Measurements from ENCODE around the gene MAGI1. TPM values are rescaled to one million over a fixed set of nuclear protein-coding genes. Genes with fewer than 3 reads are reported as not detected.

The MAGI1 gene
- total RNA-seq, 1 experiment from 2014 or later: 38.6 TPM

GRCh38 chr3:65857327-65857726 lies 181.4 kb downstream of the MAGI1 start:
- ChIA-PET POLR2A (no interaction called here), RAD21 (ENCODE audit: low non-redundant PET in 1 of 2, low total read pairs in 2 of 2, uncharacterized antibody in 2 of 2, unreplicated experiment in 2 of 2) (no interaction called here), CTCF (no interaction called here)
- Histone ChIP-seq H3K4me3 (replicated peaks in 1 of 2; ENCODE audit: low read depth in 1 of 2, low read length in 2 of 2) (no peak overlapping the region), H3K4me2 (ENCODE audit: low read length) (no peak overlapping the region), H3K27me3 (ENCODE audit: insufficient read depth, low read length) (no peaks in the 10 kb centered on the region), H3K79me2 (ENCODE audit: insufficient read depth, low read length) (no peaks in the 10 kb centered on the region), H4K20me1 (ENCODE audit: insufficient read depth) (no peaks in the 10 kb centered on the region), H3K36me3 (ENCODE audit: control insufficient read depth in 1 of 2, insufficient read depth in 2 of 2, low read length in 2 of 2) (no peaks in the 10 kb centered on the region), H2AFZ (ENCODE audit: low read depth, low read length, poor library complexity, severe bottlenecking) (no peak overlapping the region), H3K9me2 (ENCODE audit: insufficient read depth) (no peaks in the 10 kb centered on the region), H3K27ac (ENCODE audit: low read depth, low read length) (no peak overlapping the region), H3K4me1 (ENCODE audit: control insufficient read depth in 1 of 2, insufficient read depth in 2 of 2, low read length in 2 of 2) (peaks cover 3 to 5% of the 10 kb centered on the region in 2 experiments; a peak in 2 of 4 replicates), H3K9ac (ENCODE audit: low read length) (no peak overlapping the region), H3K9me3 (ENCODE audit: control insufficient read depth in 1 of 2, insufficient read depth in 1 of 2, low read depth in 1 of 2, low read length in 2 of 2) (no peaks in the 10 kb centered on the region)
- no peak for TF ChIP-seq TCF7L2 (IDR thresholded peaks at IDR 0.05; ENCODE audit: borderline replicate concordance, extremely low read depth, insufficient read depth, insufficient read length)
- no peak for TF ChIP-seq ATF3 (IDR thresholded peaks at IDR 0.05)
- no peak for TF ChIP-seq EZH2 (IDR thresholded peaks at IDR 0.05)
- no peak for TF ChIP-seq CTCF (IDR thresholded peaks at IDR 0.05 in 2 of 3, conservative IDR thresholded peaks at IDR 0.05 in 1 of 3; ENCODE audit: borderline replicate concordance in 1 of 3, insufficient read depth in 1 of 3, low read depth in 2 of 3, low read length in 2 of 3)
- no peak for TF ChIP-seq ZNF274 (IDR thresholded peaks at IDR 0.05; ENCODE audit: low read depth, low read length)
- no peak for TF ChIP-seq SIN3A (IDR thresholded peaks at IDR 0.05; ENCODE audit: low read depth)
- TF ChIP-seq SP1 (IDR thresholded peaks at IDR 0.05; ENCODE audit: low read depth): no peak
- no peak for TF ChIP-seq CEBPB (IDR thresholded peaks at IDR 0.05; ENCODE audit: low read depth)
- no peak for TF ChIP-seq REST (IDR thresholded peaks at IDR 0.05; ENCODE audit: low read depth)
- no peak for TF ChIP-seq RAD21 (IDR thresholded peaks at IDR 0.05; ENCODE audit: low read depth)
- TF ChIP-seq ZFX (IDR thresholded peaks at IDR 0.05): no peak
- TF ChIP-seq FOSL1 (IDR thresholded peaks at IDR 0.05; ENCODE audit: low read depth): no peak
- TF ChIP-seq CBX3 (IDR thresholded peaks at IDR 0.05; ENCODE audit: low read depth): no peak
- no peak for TF ChIP-seq JUND (IDR thresholded peaks at IDR 0.05)
- no peak for TF ChIP-seq ELF1 (IDR thresholded peaks at IDR 0.05; ENCODE audit: borderline replicate concordance, low read depth)
- no peak for TF ChIP-seq YY1 (IDR thresholded peaks at IDR 0.05; ENCODE audit: extremely low read depth, insufficient replicate concordance, low read depth, low read length)
- TF ChIP-seq ZBTB33 (IDR thresholded peaks at IDR 0.05; ENCODE audit: extremely low read depth, insufficient replicate concordance, low read length): no peak
- intact Hi-C loops (cut with micrococcal nuclease): no loop called here
- DNase-seq (ENCODE audit: low read depth, low spot score) (no peak), ATAC-seq (no peak)
- no TSS peak for BruUV-seq (replicated peaks)
